CD4-positive, alpha-beta T cell treated with Interleukin-17A for 1 hour (primary cell): ENCODE results near the gene GSC.
"Not testable (repeated sequence)": the region's sequence is repeated elsewhere in the genome, so short reads cannot be mapped to it uniquely, and the experiment has no call there.

Experiments
- DNase-seq: peaks from one replicate; pipeline ENCODE4 v3.0.0-alpha.2; 2020

The GSC gene

DNA sequence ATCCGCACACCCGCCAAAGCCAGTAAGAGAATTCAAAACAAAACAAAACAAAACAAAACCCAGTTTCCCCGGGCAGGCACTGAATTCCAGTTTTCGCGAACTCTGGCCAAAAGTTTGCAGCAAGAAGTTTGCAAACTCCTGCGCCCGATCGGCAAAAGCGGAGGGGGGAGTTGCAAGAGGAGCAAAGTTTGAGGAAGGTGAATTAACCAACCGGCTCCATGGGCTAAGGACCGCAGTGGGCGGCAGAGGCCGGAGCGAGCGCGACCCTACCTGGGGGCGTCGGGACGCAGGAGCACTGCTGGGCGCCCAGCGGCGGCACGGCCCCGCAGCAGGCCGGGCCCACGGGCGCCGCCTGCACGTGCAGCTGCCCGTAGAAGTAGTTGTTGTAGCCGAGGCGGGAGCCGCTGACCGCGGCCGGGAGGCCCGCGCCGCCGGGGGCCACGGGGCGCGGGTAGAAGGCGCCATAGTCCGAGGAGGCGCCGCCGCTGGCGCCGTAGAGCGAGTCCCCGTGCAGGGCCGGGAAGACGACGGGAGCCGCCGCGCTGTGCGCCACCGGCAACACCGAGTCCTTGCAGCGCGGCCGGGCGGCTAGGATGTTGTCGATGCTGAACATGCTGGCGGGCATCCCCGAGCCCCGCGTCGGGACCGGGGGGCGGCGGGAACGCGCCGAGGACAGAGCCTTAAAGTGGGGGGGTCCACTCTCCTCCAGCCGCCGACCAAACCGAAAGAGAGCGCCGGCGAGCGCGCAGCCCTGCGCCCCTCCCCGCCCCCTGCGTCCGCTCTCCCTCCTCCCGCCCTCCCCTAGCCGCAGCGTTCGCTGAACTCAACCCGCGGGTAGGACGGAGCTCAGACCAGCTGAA lies at the start of gene GSC:
Gene GSC (minus strand): TSS at position 723 of the 860 bp plus-strand sequence. CDS start 98 bp downstream, at position 625.
- no peak for DNase-seq

DNA sequence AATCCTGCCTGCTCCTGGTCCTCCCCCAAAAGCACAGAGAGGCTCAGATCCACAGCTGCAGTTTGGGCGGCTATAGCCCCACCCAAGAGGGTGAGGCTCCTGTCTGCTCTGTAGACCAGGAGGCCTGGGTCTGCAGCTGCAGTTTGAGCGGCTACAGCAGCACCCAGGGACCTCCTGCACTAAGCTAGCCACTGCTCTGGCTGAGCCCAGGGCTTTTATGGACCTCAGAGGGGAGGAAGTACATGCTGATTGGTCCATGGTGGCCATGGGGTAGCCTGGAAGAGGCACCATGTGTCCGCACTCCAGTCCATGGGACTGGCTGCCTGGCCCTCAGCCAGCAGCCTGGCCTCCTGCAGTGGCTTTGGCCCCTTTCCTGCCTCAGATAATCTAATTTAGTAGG lies 49.6 kb upstream of the GSC start:
- DNase-seq, result no peak

DNA sequence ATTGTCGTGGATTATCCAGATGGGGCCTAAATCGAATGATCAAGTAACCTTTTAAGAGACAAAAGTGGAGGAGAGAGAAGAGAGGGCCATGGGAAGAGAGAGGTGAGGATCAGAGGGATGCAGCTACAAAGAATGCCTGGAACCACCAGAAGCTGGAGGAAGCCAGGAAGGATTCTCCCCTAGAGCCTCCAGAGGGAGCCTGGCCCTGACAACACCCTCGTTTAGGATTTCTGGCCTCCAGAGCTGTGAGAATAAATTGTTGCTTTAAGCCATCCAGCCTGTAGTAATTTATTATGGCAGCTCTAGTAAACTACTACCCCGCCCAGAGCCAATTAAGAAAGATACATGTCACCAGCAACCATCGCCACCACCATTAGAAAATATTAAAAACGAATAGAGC lies 46.2 kb upstream of the GSC start:
- no peak for DNase-seq

DNA sequence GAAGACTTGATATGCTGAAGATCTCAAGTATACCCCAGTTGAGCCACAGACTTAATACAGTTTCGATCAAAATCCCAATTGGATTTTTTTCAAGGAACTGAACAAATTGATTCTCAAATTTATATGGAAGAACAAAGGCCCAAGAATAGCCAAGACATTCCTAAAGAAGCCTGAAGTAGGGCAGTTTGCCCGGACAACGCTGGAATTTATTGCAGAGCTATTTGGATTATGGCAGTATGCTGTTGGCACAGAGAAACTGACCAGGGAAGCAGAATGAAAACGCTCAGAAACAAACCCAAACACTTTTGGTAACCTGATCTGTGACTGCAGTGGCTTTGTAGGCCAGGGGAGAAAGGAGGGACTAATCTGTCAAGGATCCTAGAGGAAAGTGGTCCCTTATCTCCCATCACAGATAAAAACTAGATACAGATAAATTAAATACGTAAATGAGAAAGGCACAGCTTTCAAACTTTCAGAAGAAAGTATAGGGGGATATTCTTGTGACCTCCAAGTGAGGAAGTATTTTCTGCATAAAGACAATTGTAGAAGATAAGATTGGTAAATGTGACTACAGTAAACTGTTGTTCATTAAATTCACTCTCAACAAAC lies 35.9 kb upstream of the GSC start:
- no peak for DNase-seq

DNA sequence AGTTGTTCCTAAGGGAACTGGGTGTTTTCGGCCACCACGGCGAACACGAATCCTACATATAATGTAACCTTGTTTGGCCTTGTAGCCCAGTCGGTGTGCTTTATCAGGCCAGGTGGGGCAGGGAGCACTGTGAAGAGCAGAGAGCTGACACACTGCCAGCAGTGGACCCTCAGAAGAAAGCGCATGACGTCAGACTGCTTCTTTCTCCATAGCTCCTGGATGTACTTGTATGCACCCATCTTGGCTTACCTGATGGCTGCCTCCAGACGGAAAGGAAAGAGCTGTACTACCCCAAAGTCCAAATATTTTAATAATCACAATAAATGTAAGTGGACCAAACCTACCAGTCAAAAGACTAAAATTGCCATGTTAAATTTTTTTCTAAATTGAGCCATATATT lies 31.3 kb upstream of the GSC start:
- no peak for DNase-seq

DNA sequence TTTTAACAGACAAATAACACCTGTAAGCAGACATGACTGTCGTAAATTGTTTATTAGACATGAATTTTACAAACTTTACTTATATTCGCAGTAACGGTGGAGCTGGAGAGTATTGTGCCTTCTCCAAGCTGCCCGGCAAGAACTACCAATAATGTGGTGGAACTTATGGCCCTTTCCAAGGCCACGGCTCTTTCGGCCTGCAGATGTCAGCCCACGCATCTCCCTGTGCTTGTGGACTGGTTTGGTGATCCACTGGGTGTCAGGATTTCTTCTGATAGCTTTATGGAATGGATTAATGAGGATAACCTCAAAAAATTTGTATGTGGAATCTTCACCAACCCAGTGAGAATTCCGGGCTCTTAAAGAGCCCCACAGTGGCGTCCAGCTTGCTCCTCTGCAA lies 30.9 kb upstream of the GSC start:
- DNase-seq, result not testable (repeated sequence)

DNA sequence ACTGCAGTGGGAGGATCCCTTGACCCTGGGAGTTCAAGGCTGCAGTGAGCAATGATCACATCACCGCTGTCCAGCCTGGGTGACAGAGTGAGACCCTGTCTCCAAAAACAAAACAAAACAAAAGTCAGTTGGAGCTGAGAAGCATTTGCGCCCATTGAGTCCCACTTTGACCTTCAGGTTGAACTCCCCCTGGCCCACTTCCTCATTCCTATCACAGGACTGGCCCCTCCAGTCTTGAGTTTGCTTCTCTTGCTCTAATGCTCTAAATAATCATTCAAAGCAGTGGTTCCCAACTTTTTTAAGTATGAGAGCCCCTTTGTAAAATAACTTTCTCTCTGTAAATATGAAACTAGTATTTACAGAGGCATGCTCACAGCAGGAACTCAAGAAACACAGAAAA lies 28.0 kb upstream of the GSC start:
- DNase-seq, result no peak

DNA sequence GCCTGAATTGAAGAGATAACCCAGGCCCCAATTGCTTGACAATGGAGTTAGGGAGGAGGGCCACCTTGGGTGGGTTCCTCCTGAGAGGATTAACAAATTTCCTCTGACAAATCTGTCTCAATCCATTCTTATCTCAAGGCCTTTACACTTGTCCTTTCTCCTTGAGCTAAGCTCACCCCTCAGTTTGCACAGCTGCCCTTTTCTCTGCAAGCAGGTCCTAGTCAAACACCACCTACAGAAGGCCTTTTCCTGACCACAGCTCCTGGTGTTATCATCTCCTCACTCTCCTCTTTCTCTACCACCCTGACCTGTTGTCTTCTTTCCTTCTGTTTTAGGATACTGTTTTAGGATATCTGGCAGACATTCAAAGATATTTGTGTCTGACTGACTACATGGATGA lies 26.4 kb upstream of the GSC start:
- DNase-seq, result no peak

DNA sequence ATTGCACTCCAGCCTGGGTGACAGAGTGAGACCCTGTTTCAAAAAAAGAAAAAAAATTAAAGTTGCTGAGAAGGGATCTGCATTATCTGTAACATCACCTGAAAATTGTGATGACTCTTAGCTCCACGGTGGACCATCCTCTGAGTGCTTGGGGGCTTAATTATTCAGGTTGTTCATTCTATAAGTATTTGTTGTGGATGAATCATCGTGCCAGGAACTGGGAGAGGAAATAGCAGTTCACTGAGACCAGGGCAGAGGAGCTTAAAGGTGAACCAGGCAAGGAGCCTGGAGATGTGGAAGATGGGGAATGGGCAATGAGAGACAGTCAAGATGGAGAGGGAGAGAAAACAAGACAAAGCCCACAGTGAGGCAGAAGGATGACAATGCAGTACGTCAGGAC lies 25.5 kb upstream of the GSC start:
- DNase-seq, result no peak

DNA sequence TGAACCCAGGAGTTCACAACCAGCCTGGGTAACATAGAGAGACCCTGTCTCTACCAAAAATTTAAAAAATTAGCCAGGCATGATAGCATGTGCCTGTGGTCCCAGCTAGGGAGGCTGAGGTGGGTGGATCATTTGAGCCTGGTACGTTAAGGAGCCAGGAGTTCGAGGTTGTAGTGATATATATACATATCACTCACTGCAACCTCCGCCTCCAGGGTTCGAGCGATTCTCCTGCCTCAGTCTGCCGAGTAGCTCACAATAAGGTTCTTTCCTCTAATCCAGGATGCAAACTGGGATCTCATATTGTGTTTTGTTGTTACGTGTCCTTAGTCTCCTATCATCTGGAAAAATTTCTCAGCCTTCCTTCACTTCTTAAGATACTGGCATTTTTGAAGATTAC lies 24.0 kb upstream of the GSC start:
- no peak for DNase-seq

DNA sequence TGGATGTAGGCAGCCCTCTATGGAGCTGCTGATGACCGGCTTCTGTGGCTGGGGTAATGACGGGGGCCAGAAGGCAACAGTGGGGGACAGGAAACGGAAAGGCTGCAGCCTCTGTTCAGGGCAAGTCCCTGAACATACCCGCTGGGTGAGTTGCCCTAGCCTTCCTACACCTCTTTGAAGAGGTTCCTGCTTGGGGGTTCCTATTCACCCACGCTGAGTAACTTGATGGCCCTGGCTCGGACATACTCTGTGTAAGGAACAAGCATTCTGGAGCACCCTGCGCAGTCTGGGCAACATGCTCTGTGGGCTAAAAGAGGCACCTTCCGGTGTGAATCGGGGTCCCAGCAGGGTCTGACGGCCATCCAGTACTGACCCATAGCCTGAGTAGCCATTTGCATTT lies 17.7 kb upstream of the GSC start:
- no peak for DNase-seq

DNA sequence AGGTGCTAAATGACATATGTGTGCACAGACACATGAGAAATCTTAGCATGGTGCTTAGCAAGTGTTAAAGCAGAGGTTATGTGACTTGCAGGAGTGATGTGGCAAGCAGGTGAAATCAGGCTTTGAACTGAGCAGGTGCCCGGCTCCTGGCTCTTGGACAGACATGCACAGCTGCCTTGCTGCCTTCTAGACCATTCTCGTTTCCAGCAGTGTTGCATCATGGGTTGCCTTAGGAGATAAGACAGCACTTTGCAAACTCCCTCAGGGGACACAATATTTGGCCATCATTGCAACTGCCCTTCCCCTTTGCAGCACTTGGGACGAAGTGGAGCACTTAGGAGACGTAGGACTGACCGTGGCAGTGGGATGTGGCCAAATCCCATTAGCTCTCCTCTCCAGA lies 17.2 kb upstream of the GSC start:
- no peak for DNase-seq

DNA sequence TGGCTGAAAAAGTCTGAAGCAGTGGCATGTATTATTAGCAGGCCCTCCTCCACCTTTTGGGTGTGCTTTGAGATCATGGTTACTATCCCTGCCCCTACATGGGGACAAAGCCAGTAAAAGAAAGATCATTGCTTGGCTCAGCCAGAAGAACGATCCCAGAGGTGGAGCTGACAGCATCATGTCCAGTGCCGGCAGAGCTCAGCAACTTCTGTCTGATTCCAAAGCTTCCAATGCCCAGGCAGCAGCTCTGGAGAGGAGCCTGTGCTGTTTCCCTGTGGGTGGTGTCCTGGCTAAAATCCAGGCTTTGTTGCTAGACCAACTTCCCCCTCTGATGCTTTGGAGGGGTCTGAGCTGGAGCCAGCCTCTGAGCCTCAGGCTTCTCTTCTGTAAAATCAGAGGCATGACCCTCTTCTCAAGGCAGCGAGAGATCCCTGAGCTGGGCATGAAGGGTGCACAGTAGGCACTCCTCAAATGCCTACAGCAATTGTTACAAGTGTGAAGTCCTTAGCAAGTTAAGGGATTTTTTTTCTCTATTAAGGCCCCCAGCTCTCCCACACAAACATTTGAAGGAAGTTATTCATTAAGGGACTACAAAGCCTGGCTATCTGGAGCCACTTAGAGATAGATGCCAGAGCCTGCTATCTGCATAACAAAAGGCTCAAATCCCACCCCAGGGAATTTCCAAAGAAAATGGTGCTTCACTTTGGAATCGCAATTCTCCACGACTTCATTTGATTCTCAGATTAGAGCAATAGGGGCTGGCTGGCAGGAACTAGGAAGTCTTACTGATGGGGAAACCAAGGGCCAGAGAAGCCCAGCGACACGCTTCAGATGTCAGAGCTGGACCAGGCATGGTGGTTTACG lies 10.9 kb upstream of the GSC start:
- no peak for DNase-seq

DNA sequence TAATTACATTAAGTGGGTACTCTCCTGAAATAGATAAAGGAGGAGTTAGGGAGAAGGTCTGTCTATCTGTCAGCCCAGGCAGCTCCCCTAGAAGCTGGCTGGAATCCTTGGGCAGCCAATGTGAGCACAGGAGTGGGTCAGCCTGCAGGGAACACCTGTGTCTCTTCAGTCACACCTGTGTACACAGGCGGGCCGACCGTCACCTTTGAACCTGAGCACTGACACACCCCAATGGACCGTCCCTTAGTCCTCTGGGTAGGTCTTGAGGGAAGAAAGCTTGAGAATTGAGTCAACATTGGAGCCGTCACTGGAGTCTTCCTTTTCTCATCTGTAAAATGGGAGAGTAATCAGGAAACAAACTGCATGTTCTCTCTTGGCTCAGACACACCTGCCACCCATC lies 9.8 kb upstream of the GSC start:
- DNase-seq, result no peak

DNA sequence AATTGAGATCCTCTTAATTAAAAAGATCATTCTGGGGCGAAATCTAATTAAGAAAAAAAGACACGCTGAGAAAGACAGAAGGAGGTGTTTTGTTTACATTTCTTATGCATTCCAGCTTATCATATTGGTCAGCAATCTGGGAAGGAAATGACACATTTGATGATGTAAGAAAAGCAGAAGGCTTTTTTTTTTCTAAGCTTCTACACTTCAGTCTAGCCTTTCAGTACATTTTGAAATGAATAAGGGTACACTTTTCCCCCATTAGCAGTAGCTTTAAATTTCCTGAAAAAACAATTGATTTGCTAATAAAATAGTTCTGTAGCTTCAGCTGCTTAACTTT lies 5.9 kb upstream of the GSC start:
- DNase-seq, result no peak

DNA sequence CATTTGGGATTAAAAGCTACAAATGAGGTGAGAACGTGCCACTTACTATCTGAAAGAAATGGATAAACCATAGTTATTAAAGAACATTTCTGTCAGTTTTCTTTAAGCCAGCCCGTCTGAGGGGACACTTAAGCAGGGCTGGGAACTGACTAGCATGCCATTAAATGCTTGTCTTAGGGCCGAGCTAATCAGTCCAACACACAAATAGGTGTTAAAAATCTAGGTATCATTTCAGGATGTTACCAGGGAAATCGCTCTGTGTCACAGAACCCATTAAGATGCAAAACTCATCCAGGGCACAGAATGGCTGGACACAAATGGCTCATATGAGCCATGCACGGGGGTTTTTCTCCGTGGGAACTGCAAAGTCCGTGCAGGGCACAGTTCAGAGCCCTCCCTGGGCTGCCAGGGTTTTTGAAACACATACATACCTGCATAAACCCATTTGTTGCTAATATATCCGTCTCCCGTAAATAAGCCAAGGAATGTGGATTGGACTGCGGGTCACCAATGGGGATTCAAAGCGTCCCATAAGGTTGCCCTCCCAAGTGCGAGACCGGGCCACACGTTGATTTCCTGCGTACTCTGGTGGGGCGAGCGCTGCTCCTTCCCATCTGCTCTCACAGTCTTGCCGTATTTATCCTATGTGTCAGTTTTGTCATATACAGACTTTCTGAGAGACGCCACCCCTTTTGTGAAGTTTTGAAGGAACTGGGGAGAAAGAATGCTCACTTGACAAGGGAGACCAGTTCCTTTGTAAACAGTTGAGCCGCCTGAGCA lies 5.4 kb upstream of the GSC start:
- no peak for DNase-seq

DNA sequence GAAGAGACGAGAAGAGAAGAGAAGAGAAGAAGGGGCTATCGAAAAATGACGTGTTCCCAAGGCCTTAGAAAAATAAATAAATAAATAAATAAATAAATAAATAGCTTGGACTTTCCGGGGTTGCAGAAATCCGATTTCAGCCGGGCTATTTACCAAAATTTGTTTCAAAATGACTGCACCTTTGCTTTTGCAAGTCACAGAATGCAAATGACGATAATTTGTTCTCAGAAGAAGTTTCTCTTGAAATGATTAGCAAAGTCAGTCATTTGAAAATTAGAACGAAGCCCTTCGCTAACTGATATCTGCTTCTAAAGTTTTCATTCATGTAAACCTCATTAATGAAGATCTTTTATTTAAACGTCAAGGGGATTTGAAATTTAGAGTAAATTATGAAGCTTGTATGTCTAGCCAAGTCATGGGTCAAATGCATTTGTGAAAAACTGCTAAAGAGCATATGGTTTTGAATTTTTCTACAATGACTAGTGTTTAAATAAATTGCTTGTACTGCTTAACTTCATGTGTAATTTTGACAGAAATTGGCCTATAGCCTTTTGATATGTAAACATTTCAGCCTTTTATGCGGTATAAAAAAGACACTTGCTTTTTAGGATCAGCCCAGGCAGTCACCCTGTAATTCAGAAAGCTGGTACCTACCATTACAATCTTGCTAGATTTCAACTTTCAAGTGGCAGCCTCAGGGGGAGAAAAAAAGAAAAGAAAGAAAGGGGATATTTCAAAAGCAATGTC lies 4.6 kb upstream of the GSC start:
- DNase-seq, result no peak

DNA sequence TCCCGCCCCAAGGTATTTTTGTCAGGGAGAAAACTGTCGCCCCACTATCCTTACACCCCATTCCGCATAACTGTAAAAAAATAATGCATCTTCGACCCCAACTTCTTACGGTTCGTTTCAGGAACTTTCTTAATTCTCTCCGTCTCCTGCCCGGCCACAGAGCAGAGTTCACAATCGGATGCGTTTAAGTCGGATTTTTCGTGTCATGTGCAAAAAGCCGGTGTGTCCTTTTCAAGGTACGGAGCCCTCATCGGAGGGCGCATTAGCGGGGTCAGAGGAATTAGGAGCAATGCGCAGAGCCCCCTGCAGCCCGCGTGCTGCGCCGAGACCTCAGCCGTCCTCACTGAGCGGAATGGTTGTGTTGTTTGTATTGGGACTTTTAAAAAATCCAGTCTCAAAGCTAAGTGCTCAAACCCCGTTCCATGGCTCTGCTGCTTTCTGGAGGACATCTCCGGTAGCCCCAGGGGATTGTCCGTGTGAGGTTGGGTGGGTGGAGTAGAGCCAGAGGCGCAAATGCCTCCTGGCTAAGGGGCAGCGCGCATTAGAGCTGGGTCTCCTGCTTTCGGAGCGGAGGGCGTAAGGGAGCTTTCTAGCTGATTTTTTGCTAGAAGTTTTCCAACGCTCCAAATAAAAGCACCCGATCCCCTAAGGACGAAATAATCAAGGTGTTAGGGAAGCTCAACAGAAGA lies 3.9 kb upstream of the GSC start:
- no peak for DNase-seq

DNA sequence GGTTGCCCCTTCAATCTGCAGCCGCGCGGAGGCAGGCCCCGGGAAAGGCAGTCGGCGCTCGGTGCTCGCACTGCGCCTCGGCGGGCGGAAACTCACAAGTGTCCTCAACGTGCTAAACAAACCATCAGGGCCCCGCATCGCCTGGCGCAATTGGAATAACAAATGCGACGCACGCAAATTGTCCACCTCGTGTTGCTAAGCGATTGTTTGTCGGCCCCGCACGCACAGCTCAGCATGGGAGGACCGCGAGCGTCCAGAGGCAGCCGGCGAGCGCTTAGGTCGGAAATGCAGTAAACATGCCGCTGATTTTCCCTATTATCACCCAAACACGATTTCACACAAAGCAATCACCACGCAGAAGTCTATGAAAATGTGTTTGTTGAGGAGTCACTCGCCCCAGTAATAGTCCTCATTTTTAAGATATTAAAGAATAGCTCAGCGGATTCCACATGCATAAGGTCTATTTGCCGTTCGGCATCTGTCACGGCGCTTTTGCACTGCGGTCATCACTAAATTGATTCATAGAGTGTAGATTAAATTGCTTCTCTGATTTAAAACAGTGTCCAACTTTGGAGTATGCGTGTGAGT lies 3.2 kb upstream of the GSC start:
- no peak for DNase-seq

DNA sequence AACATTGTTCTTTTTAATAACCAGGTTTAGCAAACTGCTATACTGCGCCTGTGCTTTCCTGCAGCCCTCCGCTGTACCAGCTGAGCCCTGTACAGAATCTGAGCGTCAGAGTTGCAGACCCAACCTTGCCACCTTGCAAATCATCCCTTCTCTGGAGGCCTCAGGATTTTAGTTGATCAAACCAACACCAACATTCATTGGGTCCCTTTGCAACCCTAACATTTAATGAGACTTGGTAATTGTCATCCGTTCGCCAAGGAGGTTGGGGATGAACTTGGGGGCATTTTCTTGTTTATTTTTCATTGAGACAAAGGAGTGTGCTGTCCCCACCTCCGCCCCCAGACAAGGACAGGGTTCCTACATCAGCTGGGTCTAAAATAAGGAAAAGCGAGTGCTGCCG lies 2.6 kb upstream of the GSC start:
- DNase-seq, result no peak

DNA sequence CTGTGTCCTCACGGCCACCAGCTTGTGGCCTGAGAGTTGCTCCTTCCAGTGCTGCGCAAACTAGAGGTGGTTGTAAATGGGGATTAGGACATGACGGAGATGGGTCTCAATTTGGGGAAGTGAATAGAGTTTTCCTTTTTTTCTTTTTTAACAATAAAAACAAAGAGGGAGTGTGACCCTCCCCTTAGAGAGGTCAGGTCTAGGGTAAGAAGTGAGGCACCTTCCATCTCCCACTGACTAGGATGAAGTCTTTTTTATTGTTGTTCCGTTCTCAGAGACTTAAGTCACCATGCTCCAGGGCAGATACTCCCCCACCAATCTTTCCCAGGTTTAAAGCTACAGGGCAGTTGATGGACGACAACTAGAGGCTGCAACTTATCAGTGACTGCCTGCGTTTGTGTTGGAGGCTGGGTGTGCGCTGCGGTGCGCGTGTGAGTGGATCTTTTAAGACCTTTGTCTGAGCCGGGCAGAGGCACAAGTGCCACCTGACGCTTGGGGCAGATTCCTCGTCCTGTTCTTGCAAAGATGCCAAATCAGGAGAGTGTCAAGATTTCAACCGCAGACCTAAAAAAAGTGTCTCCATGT lies 2.1 kb upstream of the GSC start:
- no peak for DNase-seq
